HTERT RPE-1 (cell line): ENCODE measurements around the gene BCL11A.

Experiments used
- in situ Hi-C: fragments of 300-500 bp; cut with MboI; formaldehyde crosslinking; loops from 4 replicates; pipeline ENCODE4 v1.14.3; 2020; ENCODE audit warnings: low sequenced_read_pairs

BCL11A gene

DNA sequence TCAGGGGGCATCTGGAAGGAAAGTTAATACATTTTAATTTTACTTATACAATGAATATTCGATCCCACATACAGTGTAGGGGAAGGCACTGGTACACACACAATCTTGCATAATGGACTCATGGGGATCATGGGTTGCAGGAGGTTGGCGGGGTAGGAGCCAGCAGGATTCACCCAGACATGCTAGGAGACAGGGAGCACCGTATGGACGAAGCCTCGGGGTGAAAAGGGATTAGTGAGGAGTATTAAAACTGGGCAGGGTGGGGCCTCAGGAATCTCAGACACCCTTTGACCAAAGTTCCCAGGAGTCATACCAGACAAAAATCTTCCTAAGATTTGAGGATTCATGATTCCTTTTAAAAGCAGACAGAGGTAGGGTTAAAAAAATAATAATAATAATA lies 140.8 kb downstream of the BCL11A start:
- in situ Hi-C loops: no loop called here

DNA sequence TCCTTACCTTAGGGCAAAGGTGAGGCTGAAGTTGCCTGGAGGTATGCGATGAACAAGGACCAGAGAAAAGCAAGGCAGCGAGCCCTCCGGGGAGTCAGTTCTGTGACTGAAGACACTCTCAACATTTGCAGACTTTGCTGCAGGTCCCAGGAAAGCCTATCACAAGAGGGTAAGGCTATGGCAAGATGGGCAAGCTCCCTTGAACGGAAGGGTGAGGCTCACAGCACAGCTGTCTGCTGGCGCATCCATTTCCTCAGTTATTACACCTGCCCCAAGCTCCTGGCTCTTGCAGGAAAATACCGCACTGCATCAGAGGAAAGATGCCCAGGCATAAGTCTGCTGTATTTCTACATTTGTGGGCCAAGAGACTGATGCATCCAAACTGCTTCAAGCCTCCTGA lies 141.4 kb downstream of the BCL11A start:
- in situ Hi-C loops: no loop called here

DNA sequence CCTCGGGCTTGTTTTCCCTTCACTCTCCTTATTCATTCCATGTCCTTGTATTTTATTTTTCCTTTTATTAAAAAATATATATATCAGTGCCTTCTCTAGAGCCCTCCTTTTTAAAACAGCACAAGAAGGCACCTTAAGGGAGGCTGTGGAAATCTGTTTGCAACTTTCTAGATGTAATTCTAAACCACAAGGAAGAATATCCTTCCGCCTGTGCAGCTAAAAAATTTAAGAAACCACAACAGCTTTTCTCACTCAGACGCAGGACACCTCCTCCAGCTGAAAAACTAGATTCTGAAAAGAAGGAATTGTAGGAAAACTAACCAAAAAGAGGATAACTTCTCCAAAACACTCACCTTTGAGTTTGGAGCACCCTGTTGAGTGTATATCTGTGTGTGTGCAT lies 142.2 kb downstream of the BCL11A start:
- in situ Hi-C loops: no loop called here

DNA sequence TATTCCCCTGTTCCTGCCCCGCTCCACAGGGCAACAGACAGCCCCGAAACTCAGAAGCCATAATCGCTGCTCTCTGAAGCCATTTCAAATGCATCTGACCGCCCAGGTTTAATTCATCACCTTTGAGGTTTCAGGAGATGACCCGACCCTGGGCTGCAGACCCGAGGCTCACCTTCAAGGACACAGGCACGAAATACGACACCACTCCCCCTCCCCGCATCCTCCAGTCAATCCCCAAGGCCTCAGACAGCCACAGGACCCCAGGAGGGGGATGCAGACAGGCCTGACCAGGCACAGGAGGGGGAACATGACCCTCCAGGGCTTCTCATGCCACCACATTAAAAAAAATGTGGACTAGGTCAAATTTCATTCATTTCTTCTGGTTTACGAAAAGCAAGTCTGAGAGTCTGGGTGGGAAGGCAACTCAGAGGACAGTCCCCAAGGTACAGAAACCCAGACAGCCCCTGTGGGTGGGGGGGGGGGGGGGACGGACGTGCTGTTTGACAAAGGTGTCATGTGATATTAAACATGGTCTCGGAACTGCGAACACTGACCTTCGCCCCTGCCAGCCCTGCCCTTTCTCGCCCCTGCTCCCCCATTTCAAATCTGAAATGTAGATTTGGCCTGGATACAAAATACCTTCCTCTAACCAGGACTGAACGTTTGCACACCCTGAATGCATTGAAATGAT lies 142.9 kb downstream of the BCL11A start:
- in situ Hi-C loops: no loop called here

DNA sequence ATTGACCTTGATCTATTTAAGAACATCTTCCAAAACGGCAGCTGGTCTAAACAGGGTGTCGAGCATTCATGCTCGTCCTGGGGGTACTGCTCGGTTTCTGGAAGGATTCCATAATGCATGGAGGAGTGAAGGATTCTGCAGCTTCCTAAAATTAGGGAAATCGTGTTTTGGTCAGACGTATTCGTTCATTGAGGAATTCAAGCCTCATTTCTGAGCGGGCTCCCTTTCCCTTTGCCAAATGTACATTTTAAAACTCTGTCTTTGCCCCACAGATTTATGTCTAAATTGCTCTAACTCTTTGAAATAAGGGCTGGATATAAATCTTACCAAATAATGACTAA lies 144.0 kb downstream of the BCL11A start:
- in situ Hi-C loops: no loop called here

DNA sequence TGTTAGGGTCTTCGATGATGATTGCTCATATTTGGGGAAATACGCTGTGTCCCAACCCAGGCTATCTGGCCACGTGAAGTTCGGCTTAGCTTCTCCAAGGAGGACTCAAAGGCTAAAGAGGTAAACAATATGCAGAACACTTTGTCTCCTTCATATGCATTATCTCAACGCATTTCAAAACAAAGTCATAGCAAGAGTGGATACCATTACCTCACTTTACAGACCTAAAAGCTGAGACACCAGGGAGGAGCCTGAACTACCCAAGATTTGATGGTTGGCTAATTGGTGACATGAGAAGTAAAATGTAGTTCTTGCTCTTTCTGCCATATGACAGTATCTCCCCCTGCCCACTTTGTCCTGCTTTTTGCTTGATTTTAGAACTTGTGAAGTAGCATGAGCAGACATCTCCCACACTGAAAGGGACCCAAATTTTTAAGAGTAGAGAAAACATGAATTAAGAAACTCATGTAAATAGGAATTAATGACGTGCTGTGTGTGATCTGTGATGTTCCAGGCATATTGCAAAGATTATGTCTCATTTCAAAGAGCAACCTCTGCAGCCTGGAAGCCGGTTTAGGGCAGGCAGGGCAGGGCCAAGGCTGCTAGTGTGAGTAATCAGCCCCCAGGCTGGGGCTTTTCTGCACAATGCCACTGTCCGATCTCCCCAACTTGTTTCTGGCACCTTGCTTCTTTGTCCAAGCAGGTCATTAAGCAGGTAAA lies 144.5 kb downstream of the BCL11A start:
- in situ Hi-C loops: no loop called here

DNA sequence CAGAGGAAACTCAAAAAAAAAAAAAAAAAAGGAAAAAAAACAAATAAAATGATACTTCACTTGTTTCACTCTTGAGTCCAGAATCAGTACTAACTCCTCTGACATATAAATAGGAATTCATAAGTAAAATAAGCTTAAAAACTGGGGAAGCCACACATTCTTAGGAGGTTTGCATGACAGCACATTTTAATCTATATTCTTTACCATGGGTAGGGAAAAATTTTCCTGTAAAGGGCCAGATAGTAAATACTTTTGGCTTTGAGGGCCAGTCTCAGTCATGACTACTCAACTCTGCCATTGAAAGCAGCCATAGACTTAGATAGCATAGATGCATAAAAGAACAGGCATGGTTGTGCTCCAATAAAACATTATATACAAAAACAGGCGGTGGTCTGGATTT lies 145.2 kb downstream of the BCL11A start:
- in situ Hi-C loops: no loop called here

DNA sequence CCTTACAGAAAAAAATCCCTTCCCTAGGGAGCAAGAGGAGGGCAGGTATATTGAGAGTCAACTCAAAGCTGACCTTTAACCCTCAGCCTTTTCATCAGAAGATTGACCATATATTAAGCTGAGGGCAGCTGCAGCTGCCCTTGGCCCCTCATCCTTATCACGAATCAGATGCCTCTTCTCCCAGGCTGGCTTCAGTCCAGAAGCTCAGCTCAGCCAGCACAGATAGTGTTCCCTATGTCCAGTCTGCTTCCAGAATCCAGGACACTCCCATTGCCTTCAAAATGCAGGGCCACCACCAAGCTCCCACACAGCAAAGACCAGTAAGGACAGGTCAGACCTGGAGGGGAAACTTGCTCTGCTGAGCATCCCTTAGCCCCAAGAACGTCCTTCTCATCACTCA lies 146.1 kb downstream of the BCL11A start:
- in situ Hi-C loops: no loop called here

DNA sequence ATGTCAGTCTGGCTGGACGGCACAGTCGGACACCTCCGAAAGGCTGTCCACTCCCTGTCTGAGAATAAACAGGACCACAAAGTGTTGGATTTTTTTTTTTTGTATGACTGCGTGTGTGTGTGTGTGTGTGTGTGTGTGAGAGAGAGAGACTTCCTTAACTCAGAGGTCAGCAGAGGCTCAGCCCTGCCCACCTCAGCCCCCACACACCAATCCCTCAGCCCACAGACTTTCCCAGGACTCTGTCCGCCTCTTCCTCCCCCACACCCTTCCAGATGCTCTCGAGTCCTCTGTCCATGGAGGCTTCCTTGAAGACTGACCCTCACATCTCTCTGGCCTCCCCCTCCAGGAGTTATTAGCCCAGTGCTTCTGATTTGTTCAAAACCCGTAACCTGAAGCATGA lies 147.3 kb downstream of the BCL11A start:
- in situ Hi-C loops: no loop called here

DNA sequence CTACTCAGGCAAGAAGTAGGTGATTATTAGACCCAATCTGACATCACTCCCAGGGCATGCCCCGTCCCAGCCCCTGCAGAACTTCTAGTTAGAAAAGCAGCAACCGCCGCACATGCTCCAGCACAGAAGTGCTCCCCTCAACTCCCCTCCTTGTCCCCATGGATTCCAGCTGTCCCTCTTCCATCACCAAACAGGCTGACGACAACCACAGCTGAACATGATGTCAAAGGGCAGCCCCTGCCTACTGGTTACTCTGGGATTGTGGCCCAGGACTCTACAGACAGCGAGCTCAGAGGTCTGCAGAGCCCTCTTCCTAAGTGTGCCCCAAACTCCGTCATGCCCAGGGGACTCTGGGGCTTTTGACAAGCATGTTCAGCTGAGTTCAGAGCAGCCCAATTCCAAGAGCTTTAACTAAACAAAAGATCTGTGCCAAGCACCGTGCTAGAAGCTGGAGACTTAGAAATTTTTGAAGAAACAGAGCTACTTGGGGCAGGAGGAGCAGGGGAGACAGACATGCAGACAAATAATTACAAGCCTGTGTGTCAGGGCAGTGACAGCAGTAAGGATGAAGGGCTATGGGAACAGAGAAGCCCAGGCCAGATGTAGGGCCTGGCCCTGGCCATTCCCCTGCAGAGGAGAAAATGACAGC lies 148.1 kb downstream of the BCL11A start:
- in situ Hi-C loops: no loop called here
